Mucosa of rectum (tissue), 2 donors: Measurements from ENCODE around the gene ARSG.

Experiments used
- H3K27ac ChIP-seq, 2 donors: one replicate each; pipeline ENCODE4 v1.7.0; 2013; ENCODE audit warnings: inconsistent platforms in 2 of 2, low read depth in 2 of 2, low read length in 2 of 2
- H3K27me3 ChIP-seq, 2 donors: one replicate each; pipeline ENCODE4 v1.7.0; 2013; ENCODE audit warnings: low read length in 2 of 2; ENCODE audit not compliant: control insufficient read depth in 2 of 2, insufficient read depth in 2 of 2
- H3K36me3 ChIP-seq, 2 donors: one replicate each; pipeline ENCODE4 v1.7.0; 2013; ENCODE audit warnings: low read length in 2 of 2; ENCODE audit not compliant: control insufficient read depth in 2 of 2, insufficient read depth in 2 of 2
- H3K4me1 ChIP-seq, 2 donors: one replicate each; pipeline ENCODE4 v1.7.0; 2013; ENCODE audit warnings: low read length in 2 of 2, mild to moderate bottlenecking in 1 of 2; ENCODE audit not compliant: control insufficient read depth in 2 of 2, insufficient read depth in 2 of 2
- H3K4me3 ChIP-seq, 2 donors: one replicate each; pipeline ENCODE4 v1.7.0; 2013; ENCODE audit warnings: low read length in 2 of 2
- H3K9ac ChIP-seq, 2 donors: one replicate each; pipeline ENCODE4 v1.7.0; 2013; ENCODE audit warnings: low read length in 2 of 2, low read depth in 1 of 2, mild to moderate bottlenecking in 1 of 2
- H3K9me3 ChIP-seq, 2 donors: one replicate each; pipeline ENCODE4 v1.7.0; 2013; ENCODE audit warnings: low read length in 2 of 2; ENCODE audit not compliant: control insufficient read depth in 2 of 2
- donor health status: healthy.
- donor health status: Normal muscosa, but diverticular disease.

ARSG gene

DNA sequence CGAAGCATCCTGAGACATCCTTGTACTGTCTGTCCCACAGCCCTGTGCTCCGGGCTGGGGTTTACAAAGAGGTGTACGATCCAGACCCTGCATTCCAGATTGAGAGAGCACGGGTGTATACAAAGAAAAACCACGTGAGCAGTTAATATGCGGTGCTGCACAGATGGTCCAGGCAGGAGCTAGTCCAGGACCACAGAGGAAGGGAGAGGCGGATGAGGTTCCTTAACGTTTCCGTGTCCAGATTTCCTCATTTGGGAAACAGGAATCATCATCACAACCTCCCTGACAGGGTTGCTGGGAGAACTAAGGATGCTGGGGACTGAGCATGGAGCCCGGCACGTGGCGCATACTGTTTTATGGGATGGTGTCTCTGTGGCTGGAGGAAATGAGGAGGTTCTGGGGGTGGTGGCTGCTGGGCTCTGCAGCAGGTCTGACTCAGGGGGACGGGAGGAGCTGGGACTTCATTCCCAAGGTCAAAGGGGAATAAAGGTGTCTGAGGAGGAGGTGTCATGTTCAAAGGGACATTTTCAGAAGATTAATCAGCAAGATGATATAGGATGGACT, 139.8 kb downstream of the ARSG start:
- Histone ChIP-seq H3K36me3 (peaks cover 68 to 83% of the 10 kb centered on the region in 2 donors), H3K9me3 (no peaks in the 10 kb centered on the region), H3K27ac (no peak overlapping the region), H3K4me3 (no peak overlapping the region), H3K27me3 (no peaks in the 10 kb centered on the region), H3K9ac (no peak overlapping the region), H3K4me1 (peaks cover 0 to 1% of the 10 kb centered on the region in 2 donors)

DNA sequence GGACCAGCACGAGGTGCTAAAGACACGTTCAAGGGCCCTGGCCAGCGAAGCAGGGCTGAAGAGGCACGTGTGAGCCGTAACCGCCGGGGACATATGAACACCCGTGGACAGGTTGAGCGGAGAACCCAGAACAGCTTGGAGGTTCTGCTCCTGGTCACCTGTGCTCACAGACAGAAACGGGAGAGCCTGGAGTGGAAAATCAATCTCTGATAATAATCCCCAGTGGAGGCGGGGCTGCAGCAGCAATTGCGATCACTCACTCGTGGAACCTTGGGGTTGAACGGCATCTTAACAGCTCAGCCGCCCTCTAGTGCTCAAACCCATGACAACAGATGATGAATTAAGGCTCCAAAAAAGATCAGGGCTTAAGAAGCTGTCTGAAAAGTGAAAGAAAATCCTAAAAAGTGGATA, 140.4 kb downstream of the ARSG start:
- peaks cover 68 to 79% of the 10 kb centered on the region in 2 donors for H3K36me3 ChIP-seq
- no peak overlapping the region for H3K27ac ChIP-seq
- H3K27me3 ChIP-seq: no peaks in the 10 kb centered on the region
- no peak overlapping the region for H3K4me3 ChIP-seq
- no peak overlapping the region for H3K9ac ChIP-seq
- peaks cover 0 to 3% of the 10 kb centered on the region in 2 donors for H3K4me1 ChIP-seq
- no peaks in the 10 kb centered on the region for H3K9me3 ChIP-seq

GRCh38 chr17:68432086-68432864, 141.0 kb downstream of the ARSG start:
- no peaks in the 10 kb centered on the region for H3K27me3 ChIP-seq
- H3K9ac ChIP-seq: no peak overlapping the region
- no peaks in the 10 kb centered on the region for H3K9me3 ChIP-seq
- peaks cover 63 to 75% of the 10 kb centered on the region in 2 donors for H3K36me3 ChIP-seq
- H3K4me3 ChIP-seq: no peak overlapping the region
- H3K4me1 ChIP-seq: peaks cover 2 to 5% of the 10 kb centered on the region in 2 donors
- H3K27ac ChIP-seq: no peak overlapping the region

- peaks cover 9 to 12% of the 10 kb centered on the region in 2 donors for H3K4me1 ChIP-seq
- no peaks in the 10 kb centered on the region for H3K27me3 ChIP-seq
- peaks cover 58 to 68% of the 10 kb centered on the region in 2 donors for H3K36me3 ChIP-seq
- no peak overlapping the region for H3K4me3 ChIP-seq
- H3K27ac ChIP-seq: no peak overlapping the region
- H3K9ac ChIP-seq: no peak overlapping the region
- no peaks in the 10 kb centered on the region for H3K9me3 ChIP-seq
Observed at GRCh38 chr17:68433211-68433610, 141.9 kb downstream of the ARSG start.

DNA sequence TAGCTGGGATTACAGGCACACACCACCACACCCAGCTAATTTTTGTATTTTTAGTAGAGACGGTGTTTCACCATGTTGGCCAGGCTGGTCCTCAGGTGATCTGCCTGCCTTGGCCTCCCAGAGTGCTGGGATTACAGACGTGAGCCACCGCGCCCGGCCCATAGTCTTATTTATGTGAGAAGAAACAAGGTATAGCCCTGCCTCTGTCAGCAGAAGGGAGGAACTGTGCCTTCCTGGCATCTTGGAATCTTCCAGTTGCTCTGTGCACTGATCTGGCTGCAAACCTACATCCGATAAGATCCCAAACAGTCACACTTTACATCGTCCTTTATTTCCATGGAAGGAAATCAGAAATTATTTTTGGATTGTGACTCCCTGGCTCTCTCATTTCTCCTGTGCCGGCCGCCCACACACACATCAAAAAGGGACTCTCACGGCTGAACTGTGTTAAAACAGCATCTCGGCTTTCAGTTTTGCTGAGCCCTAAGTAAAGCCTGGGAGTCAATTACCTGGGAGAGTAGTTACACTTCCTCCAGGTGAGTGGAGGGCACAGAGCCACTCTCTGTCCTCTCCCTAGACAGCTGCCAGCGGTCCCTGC, 142.7 kb downstream of the ARSG start:
- Histone ChIP-seq H3K4me1 (peaks cover 12 to 15% of the 10 kb centered on the region in 2 donors), H3K36me3 (peaks cover 50 to 60% of the 10 kb centered on the region in 2 donors)

DNA sequence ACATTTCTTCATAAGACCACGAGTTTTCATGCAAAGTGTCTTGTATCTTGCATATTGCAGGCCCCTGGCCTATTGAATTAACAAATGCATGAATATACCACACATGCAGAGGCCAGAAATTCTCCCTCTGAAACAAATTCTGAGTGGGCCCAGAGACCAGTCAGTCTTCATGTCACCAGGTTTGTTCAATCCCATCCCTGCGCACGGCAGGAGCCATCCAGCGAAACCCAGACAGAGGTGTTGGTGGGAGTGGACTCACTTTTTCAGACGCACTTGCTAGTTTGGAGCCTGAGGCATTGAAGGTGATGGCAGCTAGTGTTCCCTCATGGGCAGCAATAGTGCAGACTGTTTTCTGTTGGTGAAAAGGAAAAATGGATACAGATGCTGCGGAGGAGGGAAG, 144.1 kb downstream of the ARSG start:
- Histone ChIP-seq H3K4me1 (peaks cover 12 to 15% of the 10 kb centered on the region in 2 donors), H3K27me3 (no peaks in the 10 kb centered on the region), H3K36me3 (peaks cover 47 to 58% of the 10 kb centered on the region in 2 donors), H3K27ac (no peak overlapping the region), H3K9ac (no peak overlapping the region), H3K9me3 (no peaks in the 10 kb centered on the region), H3K4me3 (no peak overlapping the region)

More for the DNA sequence above, 142.7 kb downstream of the ARSG start:
- no peaks in the 10 kb centered on the region for H3K27me3 ChIP-seq
- H3K9me3 ChIP-seq: no peaks in the 10 kb centered on the region
- no peak overlapping the region for H3K27ac ChIP-seq
- no peak overlapping the region for H3K9ac ChIP-seq
- no peak overlapping the region for H3K4me3 ChIP-seq

DNA sequence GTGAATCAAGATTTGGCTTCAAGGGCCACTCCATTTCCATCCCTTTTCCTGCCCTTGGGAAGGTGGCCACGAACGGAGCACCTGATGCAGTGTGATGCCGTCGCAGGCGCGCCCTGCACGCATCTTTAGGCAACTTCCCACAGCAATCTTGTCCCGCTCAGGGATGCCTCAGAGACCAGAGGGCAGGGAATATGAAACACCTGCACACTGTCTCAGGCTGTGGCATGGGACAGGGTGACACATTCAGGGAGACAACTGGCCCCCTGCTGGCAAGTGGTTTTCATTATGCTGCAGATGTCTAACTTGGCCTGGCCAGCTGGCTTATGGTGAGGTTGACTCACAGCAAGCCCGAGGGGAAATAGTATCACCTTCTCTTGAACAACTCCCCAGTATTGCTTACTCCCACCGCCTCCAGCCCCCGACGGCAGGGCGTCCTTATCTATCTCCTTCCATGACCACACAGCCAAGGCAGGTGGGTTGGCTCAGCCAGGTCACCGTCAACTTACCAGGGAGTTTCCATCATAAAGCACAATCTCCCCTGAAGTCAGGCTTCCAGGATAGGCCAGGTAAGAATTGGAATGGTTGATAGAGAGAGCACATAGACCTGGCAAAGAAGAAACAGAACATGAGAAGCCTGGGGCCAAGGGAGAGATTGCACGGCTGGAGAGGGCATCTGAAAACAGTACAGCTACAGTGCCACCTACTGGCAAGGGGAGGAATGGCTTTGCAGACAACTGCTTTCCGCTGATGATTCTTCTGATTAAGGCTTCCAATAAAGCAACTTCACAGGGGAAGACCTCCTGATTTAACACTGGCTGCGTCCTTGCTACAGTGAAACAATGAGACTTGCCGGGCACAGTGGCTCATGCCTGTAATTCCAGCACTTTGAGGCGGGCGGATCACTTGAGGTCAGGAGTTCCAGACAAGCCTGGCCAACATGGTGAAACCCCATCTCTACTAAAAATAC, 144.9 kb downstream of the ARSG start:
- peaks cover 39 to 52% of the 10 kb centered on the region in 2 donors for H3K36me3 ChIP-seq
- no peaks in the 10 kb centered on the region for H3K9me3 ChIP-seq
- no peak overlapping the region for H3K27ac ChIP-seq
- H3K4me1 ChIP-seq: peaks cover 12 to 15% of the 10 kb centered on the region in 2 donors
- no peak overlapping the region for H3K9ac ChIP-seq
- no peaks in the 10 kb centered on the region for H3K27me3 ChIP-seq
- no peak overlapping the region for H3K4me3 ChIP-seq

GRCh38 chr17:68437979-68438822, 146.9 kb downstream of the ARSG start:
- Histone ChIP-seq H3K27me3 (no peaks in the 10 kb centered on the region), H3K4me3 (peak overlapping the region; percentile 27 to 28), H3K9me3 (no peaks in the 10 kb centered on the region), H3K27ac (peak overlapping the region; percentile 72 to 78), H3K9ac (peak overlapping the region; percentile 44 to 46), H3K36me3 (peaks cover 27 to 40% of the 10 kb centered on the region in 2 donors), H3K4me1 (peaks cover 12 to 15% of the 10 kb centered on the region in 2 donors)

DNA sequence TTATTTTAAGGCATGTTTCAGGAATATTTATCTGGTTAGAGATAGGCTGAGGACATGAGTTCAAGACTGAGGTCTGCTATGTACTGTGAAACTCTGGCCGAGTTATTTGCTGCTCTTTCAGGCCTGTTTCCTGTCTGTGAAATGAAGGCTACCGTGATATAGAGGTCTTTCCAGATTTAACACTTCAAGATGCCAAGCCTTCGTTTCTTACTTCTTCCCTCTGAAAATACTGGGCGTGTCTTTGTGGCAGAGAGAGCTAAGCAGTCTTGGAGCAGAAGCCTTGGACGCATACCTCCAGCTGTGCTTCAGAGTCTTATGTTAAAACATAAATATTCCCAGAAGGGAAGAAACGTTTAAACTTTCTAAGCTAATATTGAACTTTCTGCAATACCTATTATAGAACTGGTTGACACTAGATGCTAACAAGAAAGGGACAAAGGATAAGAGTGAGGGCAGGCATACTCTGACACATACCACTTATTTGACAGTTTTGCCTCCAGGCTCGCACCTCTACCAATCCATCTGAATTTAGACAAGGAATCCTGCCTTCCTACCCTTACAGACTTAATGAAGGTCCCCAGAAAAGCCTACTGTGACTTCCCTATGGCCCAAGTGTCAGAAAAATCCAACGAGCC, 148.5 kb downstream of the ARSG start:
- H3K9me3 ChIP-seq: no peaks in the 10 kb centered on the region
- H3K27ac ChIP-seq: no peak overlapping the region
- peaks cover 12 to 15% of the 10 kb centered on the region in 2 donors for H3K4me1 ChIP-seq
- H3K9ac ChIP-seq: no peak overlapping the region
- no peak overlapping the region for H3K4me3 ChIP-seq
- H3K27me3 ChIP-seq: no peaks in the 10 kb centered on the region
- peaks cover 24 to 42% of the 10 kb centered on the region in 2 donors for H3K36me3 ChIP-seq
